HCT116 (cell line): ENCODE measurements around the gene ADAM19. TPM values are rescaled to one million over a fixed set of nuclear protein-coding genes. Genes with fewer than 3 reads are reported as not detected.

ENCODE experiments used
- ATAC-seq: fragments of 200-7000 bp; cut with Tn5 transposase; 2 replicates; pipeline ENCODE4 v1.9.1; 2020; ENCODE audit warnings: mild to moderate bottlenecking, moderate library complexity
- BruUV-seq: library from RNA; stranded (reverse); fragments of 400-500 nt; replicated peaks from 2 replicates; lab custom pipeline; 2021; lab: Mats Ljungman, UMichigan
- CTCF ChIA-PET: fragments of 300-600 bp; sonication (Branson Sonifier 250); formaldehyde crosslinking; loops from one replicate; lab custom pipeline; 2021; ENCODE audit warnings: antibody characterized with exemption; lab: Charles Lee
- POLR2A ChIA-PET: fragments of 300-600, 350-600 bp; sonication (Branson Sonifier 250); formaldehyde crosslinking; loops from one replicate; lab custom pipeline; 2021; ENCODE audit warnings: antibody characterized with exemption; lab: Charles Lee
- RAD21 ChIA-PET, 2 experiments: fragments of 300-600 bp; sonication (Branson Sonifier 250); formaldehyde crosslinking; loops; one replicate each; lab custom pipeline; 2023; ENCODE audit warnings: low total read pairs in 2 of 2; ENCODE audit not compliant: uncharacterized antibody in 2 of 2, unreplicated experiment in 2 of 2, low non-redundant PET in 1 of 2; lab: Charles Lee
- DNase-seq: peaks from one replicate; pipeline ENCODE4 v3.0.0-alpha.2; 2010; ENCODE audit warnings: low read depth, low spot score
- H2AFZ ChIP-seq: fragments of 200-600 bp; shearing (Covaris generic), sonication (generic); 2 replicates; pipeline ENCODE4 v1.6.1; 2017; ENCODE audit warnings: low read depth, mixed run types, mixed read lengths, antibody characterized with exemption, low read length; ENCODE audit not compliant: poor library complexity, severe bottlenecking
- H3K27ac ChIP-seq: 2 replicates; pipeline ENCODE4 v1.5.1; 2012; ENCODE audit warnings: low read depth, low read length
- H3K27me3 ChIP-seq: fragments of 200-600 bp; sonication (generic); 2 replicates; pipeline ENCODE4 v1.6.1; 2016; ENCODE audit warnings: mixed run types, low read length, mixed read lengths; ENCODE audit not compliant: insufficient read depth
- H3K36me3 ChIP-seq, 2 experiments: fragments of 200-500 bp in 1 of 2; fragments of 200-600 bp in 1 of 2; sonication (Bioruptor generic) in 1 of 2; sonication (generic) in 1 of 2; 2 replicates each; pipeline versions ENCODE4 v1.5.1 to v1.6.1; 2014 to 2016; ENCODE audit warnings: low read length in 2 of 2, inconsistent platforms in 1 of 2, mixed read lengths in 1 of 2, mixed run types in 1 of 2; ENCODE audit not compliant: insufficient read depth in 2 of 2, control insufficient read depth in 1 of 2
- H3K4me1 ChIP-seq, 2 experiments: fragments of 200-600 bp in 1 of 2; sonication (generic) in 1 of 2; 2 replicates each; pipeline versions ENCODE4 v1.5.1 to v1.6.1; 2012 to 2017; ENCODE audit warnings: low read length in 2 of 2, inconsistent platforms in 1 of 2, mild to moderate bottlenecking in 1 of 2, mixed read lengths in 1 of 2, mixed run types in 1 of 2, moderate library complexity in 1 of 2; ENCODE audit not compliant: insufficient read depth in 2 of 2, control insufficient read depth in 1 of 2
- H3K4me2 ChIP-seq: fragments of 200-600 bp; sonication (generic); 2 replicates; pipeline ENCODE4 v1.6.1; 2017; ENCODE audit warnings: mixed run types, low read length, mixed read lengths
- H3K4me3 ChIP-seq, 2 experiments: fragments of 200-600 bp in 1 of 2; sonication (generic) in 1 of 2; replicated peaks in 1 of 2; 2 replicates each; pipeline ENCODE4 v1.5.1; 2011 to 2016; ENCODE audit warnings: low read length in 2 of 2, control low read depth in 1 of 2, low read depth in 1 of 2, mild to moderate bottlenecking in 1 of 2, mixed read lengths in 1 of 2, mixed run types in 1 of 2
- H3K79me2 ChIP-seq: fragments of 200-600 bp; sonication (generic); 2 replicates; pipeline ENCODE4 v1.6.1; 2017; ENCODE audit warnings: mild to moderate bottlenecking, mixed run types, low read length, moderate library complexity, mixed read lengths; ENCODE audit not compliant: insufficient read depth
- H3K9ac ChIP-seq: fragments of 200-600 bp; sonication (generic); 2 replicates; pipeline ENCODE4 v1.6.1; 2016; ENCODE audit warnings: low read length, mixed read lengths
- H3K9me2 ChIP-seq: fragments of 200-600 bp; sonication (generic), shearing (Covaris generic); 2 replicates; pipeline ENCODE4 v1.6.1; 2017; ENCODE audit warnings: mixed run types, mild to moderate bottlenecking, moderate library complexity; ENCODE audit not compliant: insufficient read depth
- H3K9me3 ChIP-seq, 2 experiments: fragments of 200-500 bp in 1 of 2; fragments of 200-600 bp in 1 of 2; sonication (Bioruptor generic) in 1 of 2; sonication (generic) in 1 of 2; 2 replicates each; pipeline ENCODE4 v1.6.1; 2014 to 2017; ENCODE audit warnings: low read length in 2 of 2, mixed read lengths in 2 of 2, inconsistent platforms in 1 of 2, low read depth in 1 of 2, mild to moderate bottlenecking in 1 of 2, mixed run types in 1 of 2, moderate library complexity in 1 of 2; ENCODE audit not compliant: control insufficient read depth in 1 of 2, insufficient read depth in 1 of 2
- H4K20me1 ChIP-seq: fragments of 200-600 bp; sonication (generic), shearing (Covaris generic); 2 replicates; pipeline ENCODE4 v1.6.1; 2017; ENCODE audit warnings: mixed run types, mild to moderate bottlenecking, moderate library complexity; ENCODE audit not compliant: insufficient read depth
- CBX3 ChIP-seq: IDR thresholded peaks from 2 replicates; pipeline ENCODE4 v1.6.1; 2012; ENCODE audit warnings: low read depth
- CEBPB ChIP-seq: IDR thresholded peaks from 2 replicates; pipeline ENCODE4 v1.6.1; 2012; ENCODE audit warnings: low read depth
- EGR1 ChIP-seq: IDR thresholded peaks from 2 replicates; pipeline ENCODE4 v1.6.1; 2012; ENCODE audit warnings: low read depth
- EZH2 ChIP-seq: fragments of 200-600 bp; sonication (generic); IDR thresholded peaks from 2 replicates; pipeline ENCODE4 v1.6.1; 2017; ENCODE audit warnings: antibody characterized with exemption, mixed run types
- EZH2phosphoT487 ChIP-seq: fragments of 200-600 bp; IDR thresholded peaks from 2 replicates; pipeline ENCODE4 v1.6.1; 2018; ENCODE audit warnings: antibody characterized with exemption, borderline replicate concordance
- JUND ChIP-seq: IDR thresholded peaks from 2 replicates; pipeline ENCODE4 v1.6.1; 2012
- POLR2A ChIP-seq: IDR thresholded peaks from 2 replicates; pipeline ENCODE4 v1.7.0; 2011; ENCODE audit warnings: borderline replicate concordance; ENCODE audit not compliant: insufficient read depth, insufficient read length; ENCODE audit errors: extremely low read depth
- SIN3A ChIP-seq: IDR thresholded peaks from 2 replicates; pipeline ENCODE4 v1.6.1; 2012; ENCODE audit warnings: low read depth
- SP1 ChIP-seq: IDR thresholded peaks from 2 replicates; pipeline ENCODE4 v1.6.1; 2012; ENCODE audit warnings: low read depth
- TCF7L2 ChIP-seq: IDR thresholded peaks from 2 replicates; pipeline ENCODE4 v1.7.0; 2011; ENCODE audit warnings: borderline replicate concordance, inconsistent platforms; ENCODE audit not compliant: insufficient read depth, insufficient read length; ENCODE audit errors: extremely low read depth
- YY1 ChIP-seq: IDR thresholded peaks from 2 replicates; pipeline ENCODE4 v1.6.1; 2011; ENCODE audit warnings: low read length, low read depth, moderate library complexity, mild to moderate bottlenecking; ENCODE audit not compliant: insufficient replicate concordance; ENCODE audit errors: extremely low read depth
- ZBTB33 ChIP-seq: IDR thresholded peaks from 2 replicates; pipeline ENCODE4 v1.6.1; 2011; ENCODE audit warnings: mild to moderate bottlenecking, low read length, moderate library complexity; ENCODE audit not compliant: insufficient replicate concordance; ENCODE audit errors: extremely low read depth
- ZFX ChIP-seq: fragments of 450-650 bp; IDR thresholded peaks from 2 replicates; pipeline ENCODE4 v1.6.1; 2017
- ZNF274 ChIP-seq: fragments of 200-500 bp; sonication (Bioruptor generic); IDR thresholded peaks from 2 replicates; pipeline ENCODE4 v1.6.1; 2014; ENCODE audit warnings: mild to moderate bottlenecking, low read depth, low read length, inconsistent platforms
- intact Hi-C: fragments of 100-400 bp; cut with micrococcal nuclease; formaldehyde crosslinking; loops from 2 replicates; pipeline ENCODE4 v1.10.0; 2022
- total RNA-seq: library from RNA; stranded (reverse); gene quantifications from one replicate; pipeline ENCODE4 v1.2.1, GENCODE V29; 2021; ENCODE audit not compliant: unreplicated experiment
- TF ChIP-seq, protein P1 (sequence below): IDR thresholded peaks from 2 replicates; pipeline ENCODE4 v1.6.1; 2012
- TF ChIP-seq, protein P2 (sequence below): IDR thresholded peaks from 2 replicates; pipeline ENCODE4 v1.6.1; 2012; ENCODE audit warnings: low read depth

The ADAM19 gene
- total RNA-seq, 1 experiment from 2014 or later = 77.3 TPM

DNA sequence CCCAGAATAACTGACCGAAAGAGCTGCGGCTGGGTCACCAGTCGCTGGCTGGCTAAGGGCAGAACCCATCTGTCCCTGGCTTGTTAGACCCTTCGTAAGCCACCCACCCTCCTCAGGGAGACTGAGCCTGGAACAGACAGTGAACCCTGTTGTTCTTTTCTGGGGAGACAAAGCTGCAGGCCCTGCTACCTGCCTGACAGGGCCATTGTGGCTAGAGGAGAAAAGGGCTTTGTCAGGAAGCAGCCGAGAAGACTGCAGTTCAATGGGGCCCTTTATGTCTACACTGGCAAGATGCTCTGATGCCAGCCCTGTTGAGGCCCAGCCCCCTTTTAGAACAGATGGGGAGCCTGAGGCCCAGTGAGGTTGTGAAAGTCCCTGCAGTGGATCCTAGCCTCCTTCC, 119.3 kb downstream of the ADAM19 start:
- no peaks in the 10 kb centered on the region for H3K4me1 ChIP-seq
- ChIA-PET RAD21 (no interaction called here), CTCF (no interaction called here), POLR2A (no interaction called here)
- DNase-seq (no peak), ATAC-seq (no peak)
- H3K9ac ChIP-seq = no peak overlapping the region
- no peaks in the 10 kb centered on the region for H3K9me2 ChIP-seq
- no peak for TF ChIP-seq SP1
- TF ChIP-seq, protein P1, sequence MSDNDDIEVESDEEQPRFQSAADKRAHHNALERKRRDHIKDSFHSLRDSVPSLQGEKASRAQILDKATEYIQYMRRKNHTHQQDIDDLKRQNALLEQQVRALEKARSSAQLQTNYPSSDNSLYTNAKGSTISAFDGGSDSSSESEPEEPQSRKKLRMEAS = no peak
- no peak for TF ChIP-seq POLR2A
- TF ChIP-seq, protein P2, sequence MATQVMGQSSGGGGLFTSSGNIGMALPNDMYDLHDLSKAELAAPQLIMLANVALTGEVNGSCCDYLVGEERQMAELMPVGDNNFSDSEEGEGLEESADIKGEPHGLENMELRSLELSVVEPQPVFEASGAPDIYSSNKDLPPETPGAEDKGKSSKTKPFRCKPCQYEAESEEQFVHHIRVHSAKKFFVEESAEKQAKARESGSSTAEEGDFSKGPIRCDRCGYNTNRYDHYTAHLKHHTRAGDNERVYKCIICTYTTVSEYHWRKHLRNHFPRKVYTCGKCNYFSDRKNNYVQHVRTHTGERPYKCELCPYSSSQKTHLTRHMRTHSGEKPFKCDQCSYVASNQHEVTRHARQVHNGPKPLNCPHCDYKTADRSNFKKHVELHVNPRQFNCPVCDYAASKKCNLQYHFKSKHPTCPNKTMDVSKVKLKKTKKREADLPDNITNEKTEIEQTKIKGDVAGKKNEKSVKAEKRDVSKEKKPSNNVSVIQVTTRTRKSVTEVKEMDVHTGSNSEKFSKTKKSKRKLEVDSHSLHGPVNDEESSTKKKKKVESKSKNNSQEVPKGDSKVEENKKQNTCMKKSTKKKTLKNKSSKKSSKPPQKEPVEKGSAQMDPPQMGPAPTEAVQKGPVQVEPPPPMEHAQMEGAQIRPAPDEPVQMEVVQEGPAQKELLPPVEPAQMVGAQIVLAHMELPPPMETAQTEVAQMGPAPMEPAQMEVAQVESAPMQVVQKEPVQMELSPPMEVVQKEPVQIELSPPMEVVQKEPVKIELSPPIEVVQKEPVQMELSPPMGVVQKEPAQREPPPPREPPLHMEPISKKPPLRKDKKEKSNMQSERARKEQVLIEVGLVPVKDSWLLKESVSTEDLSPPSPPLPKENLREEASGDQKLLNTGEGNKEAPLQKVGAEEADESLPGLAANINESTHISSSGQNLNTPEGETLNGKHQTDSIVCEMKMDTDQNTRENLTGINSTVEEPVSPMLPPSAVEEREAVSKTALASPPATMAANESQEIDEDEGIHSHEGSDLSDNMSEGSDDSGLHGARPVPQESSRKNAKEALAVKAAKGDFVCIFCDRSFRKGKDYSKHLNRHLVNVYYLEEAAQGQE = no peak
- no peak for TF ChIP-seq EZH2
- TF ChIP-seq EGR1 = no peak
- TF ChIP-seq SIN3A = no peak
- no peak for TF ChIP-seq ZFX
- no peak for TF ChIP-seq EZH2phosphoT487
- TF ChIP-seq ZBTB33 = no peak
- TF ChIP-seq ZNF274 = no peak
- TF ChIP-seq YY1 = no peak
- TF ChIP-seq TCF7L2 = no peak
- no peak for TF ChIP-seq CEBPB
- no peak for TF ChIP-seq CBX3
- no peak for TF ChIP-seq JUND
- no peaks in the 10 kb centered on the region for H4K20me1 ChIP-seq
- no peak overlapping the region for H3K4me2 ChIP-seq
- no peaks in the 10 kb centered on the region for H3K79me2 ChIP-seq
- no peaks in the 10 kb centered on the region for H3K36me3 ChIP-seq
- no peak overlapping the region for H3K27ac ChIP-seq
- no peaks in the 10 kb centered on the region for H3K9me3 ChIP-seq
- H3K4me3 ChIP-seq = no peak overlapping the region
- H2AFZ ChIP-seq = no peak overlapping the region
- intact Hi-C loops = no loop called here
- no TSS peak for BruUV-seq
- H3K27me3 ChIP-seq = no peaks in the 10 kb centered on the region
